ENCODE data around the gene LARP1B.
"Not testable (repeated sequence)": the region's sequence is repeated elsewhere in the genome, so short reads cannot be mapped to it uniquely, and the experiment has no call there.

The LARP1B gene

GRCh38 chr4:128051229-128051628, 9.9 kb upstream of the LARP1B start:
- H3K4me3 ChIP-seq (ENCODE audit: low read depth, low read length); in situ Hi-C loops (cut with HindIII; ENCODE audit: low sequenced_read_pairs); DNase-seq (ENCODE audit: low read depth): not testable (repeated sequence)
- peak; percentile 3 for TF ChIP-seq CTCF (IDR thresholded peaks at IDR 0.05; ENCODE audit: low read depth, low read length, missing control alignments)

GRCh38 chr4:128054907-128055306, 6.2 kb upstream of the LARP1B start:
- DNase-seq (ENCODE audit: low read depth); in situ Hi-C loops (cut with HindIII; ENCODE audit: low sequenced_read_pairs); H3K4me3 ChIP-seq (ENCODE audit: low read depth, low read length): not testable (repeated sequence)

- H3K4me3 ChIP-seq (ENCODE audit: low read depth, low read length); in situ Hi-C loops (cut with HindIII; ENCODE audit: low sequenced_read_pairs); DNase-seq (ENCODE audit: low read depth): not testable (repeated sequence)
These were observed 5.5 kb upstream of the LARP1B start for GRCh38 chr4:128055441-128056206.

- H3K4me3 ChIP-seq (ENCODE audit: low read depth, low read length), result no peak overlapping the region
- no peak for DNase-seq (ENCODE audit: low read depth)
- in situ Hi-C loops (cut with HindIII; ENCODE audit: low sequenced_read_pairs), result no loop called here
- no peak for TF ChIP-seq CTCF (IDR thresholded peaks at IDR 0.05; ENCODE audit: low read depth, low read length, missing control alignments)
These were observed 4.7 kb upstream of the LARP1B start for GRCh38 chr4:128056396-128056795.

GRCh38 chr4:128060121-128060698, 902 bp upstream of the LARP1B start:
- in situ Hi-C loops (cut with HindIII; ENCODE audit: low sequenced_read_pairs), result no loop called here
- DNase-seq (ENCODE audit: low read depth), result no peak
- no peak for TF ChIP-seq CTCF (IDR thresholded peaks at IDR 0.05; ENCODE audit: low read depth, low read length, missing control alignments)
- peak overlapping the region; percentile 82 for H3K4me3 ChIP-seq (ENCODE audit: low read depth, low read length)

- in situ Hi-C loops (cut with HindIII; ENCODE audit: low sequenced_read_pairs), result no loop called here
- peak; percentile 8 for TF ChIP-seq CTCF (IDR thresholded peaks at IDR 0.05; ENCODE audit: low read depth, low read length, missing control alignments)
These were observed 739 bp downstream of the LARP1B start for GRCh38 chr4:128061566-128062536.

GRCh38 chr4:128066453-128066820, 5.3 kb downstream of the LARP1B start:
- in situ Hi-C loops (cut with HindIII; ENCODE audit: low sequenced_read_pairs); H3K4me3 ChIP-seq (ENCODE audit: low read depth, low read length); DNase-seq (ENCODE audit: low read depth): not testable (repeated sequence)

More at GRCh38 chr4:128061566-128062536, 739 bp downstream of the LARP1B start:
- peak overlapping the region; percentile 82 for H3K4me3 ChIP-seq (ENCODE audit: low read depth, low read length)
- no peak for DNase-seq (ENCODE audit: low read depth)
